Stimulated activated CD4-positive, alpha-beta T cell treated with anti-CD3 and anti-CD28 coated beads, Interleukin-4, amount 100 ng/mL, for 24 hours (primary cell): ENCODE measurements around the gene PCYOX1L.

Experiments used
- DNase-seq: peaks from one replicate; pipeline ENCODE4 v3.0.0-alpha.2; 2020

PCYOX1L gene

GRCh38 chr5:149338364-149338763 is 19.5 kb upstream of the PCYOX1L start:
- DNase-seq = no peak

GRCh38 chr5:149340920-149341319 is 16.9 kb upstream of the PCYOX1L start:
- no peak for DNase-seq

- DNase-seq = no peak
These were observed 16.0 kb upstream of the PCYOX1L start for GRCh38 chr5:149341876-149342275.

GRCh38 chr5:149344151-149344550 is 13.7 kb upstream of the PCYOX1L start:
- no peak for DNase-seq

GRCh38 chr5:149345147-149345891 is 12.5 kb upstream of the PCYOX1L start, which contains the start of gene GRPEL2:
Gene GRPEL2 (plus strand): TSS chr5:149345499. CDS start chr5:149345540, 41 bp downstream.
- DNase-seq = peak; percentile 96

- DNase-seq = peak; percentile 40
These were observed 12.0 kb upstream of the PCYOX1L start for GRCh38 chr5:149345892-149346222.

GRCh38 chr5:149348518-149348917 is 9.3 kb upstream of the PCYOX1L start:
- no peak for DNase-seq

GRCh38 chr5:149349382-149349781 is 8.5 kb upstream of the PCYOX1L start:
- DNase-seq = no peak

- DNase-seq = no peak
These were observed 5.7 kb upstream of the PCYOX1L start for GRCh38 chr5:149352169-149352568.

GRCh38 chr5:149353911-149354310 is 3.9 kb upstream of the PCYOX1L start:
- no peak for DNase-seq

GRCh38 chr5:149355688-149356087 is 2.2 kb upstream of the PCYOX1L start:
- DNase-seq = peak; percentile 26

GRCh38 chr5:149356391-149356790 is 1.5 kb upstream of the PCYOX1L start:
- peak; percentile 20 for DNase-seq

- peak; percentile 23 for DNase-seq
These were observed 427 bp downstream of the PCYOX1L start for GRCh38 chr5:149358294-149358651.

- no peak for DNase-seq
These were observed 1.1 kb downstream of the PCYOX1L start for GRCh38 chr5:149358868-149359495.

GRCh38 chr5:149360272-149360671 is 2.4 kb downstream of the PCYOX1L start:
- no peak for DNase-seq

GRCh38 chr5:149362541-149362940 is 4.7 kb downstream of the PCYOX1L start:
- no peak for DNase-seq

GRCh38 chr5:149363358-149363757 is 5.5 kb downstream of the PCYOX1L start:
- no peak for DNase-seq

- DNase-seq = no peak
These were observed 6.1 kb downstream of the PCYOX1L start for GRCh38 chr5:149363936-149364335.

GRCh38 chr5:149364719-149365118 is 6.9 kb downstream of the PCYOX1L start:
- no peak for DNase-seq

- no peak for DNase-seq
These were observed 7.6 kb downstream of the PCYOX1L start for GRCh38 chr5:149365418-149365817.

GRCh38 chr5:149366169-149366729 is 8.4 kb downstream of the PCYOX1L start:
- no peak for DNase-seq

GRCh38 chr5:149367249-149367971 is 9.6 kb downstream of the PCYOX1L start:
- peak; percentile 64 for DNase-seq

GRCh38 chr5:149367972-149368645 is 10.3 kb downstream of the PCYOX1L start:
- no peak for DNase-seq
